HEK293 (cell line): Measurements from ENCODE around the gene CASD1.

Experiments used
- CTCF ChIA-PET: fragments of 350-600 bp; formaldehyde crosslinking; extraction: SDS; loops from one replicate; lab custom pipeline; 2021; ENCODE audit warnings: antibody characterized with exemption; lab: Yijun Ruan, JAX
- POLR2A ChIA-PET: fragments of 300-600 bp; formaldehyde crosslinking; extraction: SDS; loops from one replicate; lab custom pipeline; 2020; ENCODE audit warnings: antibody characterized with exemption, inconsistent platforms; lab: Yijun Ruan, JAX
- H3K27ac ChIP-seq: fragments of 200-500 bp; sonication (Bioruptor generic); 2 replicates; pipeline ENCODE4 v1.5.1; 2014; ENCODE audit warnings: low read depth, low read length, control low read depth, inconsistent platforms; ENCODE audit errors: extremely low read depth
- H3K36me3 ChIP-seq, 2 experiments: fragments of 200-500 bp in 1 of 2; sonication (Bioruptor generic) in 1 of 2; 1 replicate in 1 of 2; 2 replicates in 1 of 2; pipeline ENCODE4 v1.5.1; 2014 to 2017; ENCODE audit warnings: inconsistent platforms in 2 of 2, low read length in 2 of 2; ENCODE audit not compliant: control insufficient read depth in 2 of 2, insufficient read depth in 1 of 2
- H3K4me1 ChIP-seq: fragments of 200-500 bp; sonication (Bioruptor generic); 2 replicates; pipeline ENCODE4 v1.5.1; 2014; ENCODE audit warnings: mild to moderate bottlenecking, low read length, inconsistent platforms; ENCODE audit not compliant: control insufficient read depth, insufficient read depth
- H3K4me3 ChIP-seq: 2 replicates; pipeline ENCODE4 v1.5.1; 2011; ENCODE audit warnings: low read depth, mild to moderate bottlenecking, control low read depth, low read length, moderate library complexity
- H3K9me3 ChIP-seq: fragments of 200-500 bp; sonication (Bioruptor generic); 2 replicates; pipeline ENCODE4 v1.5.1; 2014; ENCODE audit warnings: low read depth, low read length, inconsistent platforms; ENCODE audit not compliant: control insufficient read depth, insufficient read depth
- GLI2 ChIP-seq: fragments of 450-650 bp; formaldehyde crosslinking; IDR thresholded peaks from 2 replicates; pipeline ENCODE4; 2017; ENCODE audit warnings: missing biosample characterization, missing genetic modification characterization, low read depth, borderline replicate concordance
- HOXC10 ChIP-seq: sonication (generic); formaldehyde crosslinking; IDR thresholded peaks from 2 replicates; pipeline ENCODE4 v1.8.1; 2023; ENCODE audit warnings: mild to moderate bottlenecking, missing genetic modification reagents
- KLF10 ChIP-seq: fragments of 450-650 bp; IDR thresholded peaks from 2 replicates; pipeline ENCODE4 v1.5.1; 2018; ENCODE audit warnings: missing biosample characterization, mild to moderate bottlenecking, missing genetic modification characterization
- KLF16 ChIP-seq: fragments of 450-650 bp; formaldehyde crosslinking; IDR thresholded peaks from 2 replicates; pipeline ENCODE4 v1.5.1; 2017; ENCODE audit warnings: missing biosample characterization, missing genetic modification characterization
- KLF9 ChIP-seq: fragments of 450-650 bp; formaldehyde crosslinking; IDR thresholded peaks from 2 replicates; pipeline ENCODE4 v1.5.1; 2016; ENCODE audit warnings: missing biosample characterization, missing genetic modification characterization, low read depth
- SETDB1 ChIP-seq: IDR thresholded peaks from one replicate; pipeline ENCODE4 v1.6.1; 2017; ENCODE audit warnings: mild to moderate bottlenecking, low read length, moderate library complexity, mixed read lengths; ENCODE audit not compliant: insufficient read length
- YY1 ChIP-seq: fragments of 450-650 bp; formaldehyde crosslinking; IDR thresholded peaks from 2 replicates; pipeline ENCODE4 v1.5.1; 2018; ENCODE audit warnings: missing biosample characterization, missing genetic modification characterization
- ZBTB17 ChIP-seq: fragments of 450-650 bp; formaldehyde crosslinking; IDR thresholded peaks from 2 replicates; pipeline ENCODE4 v1.5.1; 2016; ENCODE audit warnings: missing biosample characterization, missing genetic modification characterization
- ZBTB48 ChIP-seq: fragments of 450-650 bp; formaldehyde crosslinking; IDR thresholded peaks from 2 replicates; pipeline ENCODE4 v1.5.1; 2016; ENCODE audit warnings: missing biosample characterization, missing genetic modification characterization
- ZNF10 ChIP-seq: fragments of 450-650 bp; formaldehyde crosslinking; IDR thresholded peaks from 2 replicates; pipeline ENCODE4 v1.5.1; 2017; ENCODE audit warnings: missing biosample characterization, missing genetic modification characterization
- ZNF138 ChIP-seq: fragments of 450-650 bp; formaldehyde crosslinking; IDR thresholded peaks from 2 replicates; pipeline ENCODE4 v1.5.1; 2016; ENCODE audit warnings: missing biosample characterization, missing genetic modification characterization, borderline replicate concordance
- ZNF169 ChIP-seq: fragments of 450-650 bp; formaldehyde crosslinking; IDR thresholded peaks from 2 replicates; pipeline ENCODE4 v1.5.1; 2016; ENCODE audit warnings: missing biosample characterization, missing genetic modification characterization
- ZNF211 ChIP-seq: fragments of 450-650 bp; formaldehyde crosslinking; IDR thresholded peaks from 2 replicates; pipeline ENCODE4 v1.5.1; 2016; ENCODE audit warnings: low read depth, missing biosample characterization, missing genetic modification characterization
- ZNF221 ChIP-seq: fragments of 450-650 bp; formaldehyde crosslinking; IDR thresholded peaks from 2 replicates; pipeline ENCODE4 v1.5.1; 2017; ENCODE audit warnings: missing biosample characterization, missing genetic modification characterization, borderline replicate concordance
- ZNF23 ChIP-seq: fragments of 450-650 bp; formaldehyde crosslinking; IDR thresholded peaks from 2 replicates; pipeline ENCODE4 v1.5.1; 2016; ENCODE audit warnings: missing biosample characterization, missing genetic modification characterization, borderline replicate concordance
- ZNF24 ChIP-seq: fragments of 450-650 bp; formaldehyde crosslinking; IDR thresholded peaks from 2 replicates; pipeline ENCODE4 v1.5.1; 2016; ENCODE audit warnings: missing biosample characterization, missing genetic modification characterization
- ZNF248 ChIP-seq: fragments of 450-650 bp; formaldehyde crosslinking; IDR thresholded peaks from 2 replicates; pipeline ENCODE4 v1.5.1; 2017; ENCODE audit warnings: missing biosample characterization, missing genetic modification characterization
- ZNF302 ChIP-seq: fragments of 450-650 bp; formaldehyde crosslinking; IDR thresholded peaks from 2 replicates; pipeline ENCODE4 v1.5.1; 2016; ENCODE audit warnings: missing biosample characterization, missing genetic modification characterization, low read depth
- ZNF350 ChIP-seq: fragments of 450-650 bp; formaldehyde crosslinking; IDR thresholded peaks from 2 replicates; pipeline ENCODE4 v1.5.0; 2017; ENCODE audit warnings: missing biosample characterization, mild to moderate bottlenecking, missing genetic modification characterization
- ZNF391 ChIP-seq: fragments of 450-650 bp; formaldehyde crosslinking; IDR thresholded peaks from 2 replicates; pipeline ENCODE4 v1.5.1; 2016; ENCODE audit warnings: low read depth, missing biosample characterization, missing genetic modification characterization, borderline replicate concordance
- ZNF433 ChIP-seq: fragments of 450-650 bp; formaldehyde crosslinking; IDR thresholded peaks from 2 replicates; pipeline ENCODE4 v1.5.1; 2016; ENCODE audit warnings: missing biosample characterization, missing genetic modification characterization, low read depth
- ZNF561 ChIP-seq: fragments of 450-650 bp; IDR thresholded peaks from 2 replicates; pipeline ENCODE4 v1.5.1; 2018; ENCODE audit warnings: missing biosample characterization, missing genetic modification characterization, borderline replicate concordance
- ZNF596 ChIP-seq: fragments of 450-650 bp; IDR thresholded peaks from 2 replicates; pipeline ENCODE4 v1.5.0; 2018; ENCODE audit warnings: missing biosample characterization, mild to moderate bottlenecking, missing genetic modification characterization, moderate library complexity
- ZNF600 ChIP-seq: fragments of 450-650 bp; formaldehyde crosslinking; IDR thresholded peaks from 2 replicates; pipeline ENCODE4 v1.5.1; 2016; ENCODE audit warnings: missing biosample characterization, missing genetic modification characterization
- ZNF610 ChIP-seq: fragments of 450-650 bp; formaldehyde crosslinking; IDR thresholded peaks from 2 replicates; pipeline ENCODE4 v1.5.1; 2016; ENCODE audit warnings: missing biosample characterization, missing genetic modification characterization, borderline replicate concordance
- ZNF670 ChIP-seq: fragments of 450-650 bp; formaldehyde crosslinking; IDR thresholded peaks from 2 replicates; pipeline ENCODE4 v1.5.1; 2016; ENCODE audit warnings: missing biosample characterization, missing genetic modification characterization, low read depth
- ZNF707 ChIP-seq: fragments of 450-650 bp; formaldehyde crosslinking; IDR thresholded peaks from 2 replicates; pipeline ENCODE4 v1.5.1; 2016; ENCODE audit warnings: missing biosample characterization, missing genetic modification characterization
- ZNF747 ChIP-seq: fragments of 450-650 bp; formaldehyde crosslinking; IDR thresholded peaks from 2 replicates; pipeline ENCODE4 v1.5.1; 2016; ENCODE audit warnings: missing biosample characterization, missing genetic modification characterization
- ZNF837 ChIP-seq: fragments of 450-650 bp; formaldehyde crosslinking; IDR thresholded peaks from 2 replicates; pipeline ENCODE4 v1.5.1; 2016; ENCODE audit warnings: missing biosample characterization, missing genetic modification characterization
- TF ChIP-seq, protein P1 (sequence below): fragments of 450-650 bp; formaldehyde crosslinking; IDR thresholded peaks from 2 replicates; pipeline ENCODE4 v1.5.1; 2017; ENCODE audit warnings: missing biosample characterization, mild to moderate bottlenecking, missing genetic modification characterization, moderate library complexity
- TF ChIP-seq, protein P2 (sequence below): fragments of 450-650 bp; formaldehyde crosslinking; IDR thresholded peaks from 2 replicates; pipeline ENCODE4 v1.5.1; 2016; ENCODE audit warnings: missing biosample characterization, missing genetic modification characterization
- TF ChIP-seq, protein P3 (sequence below): fragments of 450-650 bp; formaldehyde crosslinking; IDR thresholded peaks from 2 replicates; pipeline ENCODE4 v1.5.1; 2016; ENCODE audit warnings: missing biosample characterization, missing genetic modification characterization

Gene CASD1

DNA sequence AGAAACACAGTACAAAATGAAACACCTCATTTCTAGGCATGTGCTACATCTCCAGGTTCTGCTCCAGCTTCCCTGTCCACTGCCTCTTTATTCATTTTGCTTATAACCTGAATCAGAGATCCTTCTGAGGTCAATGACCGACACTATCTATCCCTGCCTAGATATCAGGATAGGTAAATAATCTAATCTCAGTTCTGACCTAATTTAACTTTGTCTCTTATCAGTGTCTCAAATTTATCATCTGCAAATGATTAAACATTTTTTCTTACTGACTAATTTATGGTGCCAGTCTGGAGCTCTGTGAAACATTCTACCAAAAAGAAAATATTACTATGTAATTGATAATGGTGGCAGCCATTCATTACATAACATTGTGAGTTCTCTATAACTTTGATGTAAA, 85.3 kb downstream of the CASD1 start (continued):
- TF ChIP-seq ZNF302: no peak
- no peak for TF ChIP-seq ZNF600
- no peak for TF ChIP-seq HOXC10
- no peak for TF ChIP-seq KLF10 (tag by site-specific recombination)
- no peak for TF ChIP-seq ZNF10 (tag by site-specific recombination)
- no peak for TF ChIP-seq ZNF561 (tag by site-specific recombination)
- TF ChIP-seq ZNF23 (tag by site-specific recombination): no peak
- TF ChIP-seq ZNF24 (tag by site-specific recombination): no peak

DNA sequence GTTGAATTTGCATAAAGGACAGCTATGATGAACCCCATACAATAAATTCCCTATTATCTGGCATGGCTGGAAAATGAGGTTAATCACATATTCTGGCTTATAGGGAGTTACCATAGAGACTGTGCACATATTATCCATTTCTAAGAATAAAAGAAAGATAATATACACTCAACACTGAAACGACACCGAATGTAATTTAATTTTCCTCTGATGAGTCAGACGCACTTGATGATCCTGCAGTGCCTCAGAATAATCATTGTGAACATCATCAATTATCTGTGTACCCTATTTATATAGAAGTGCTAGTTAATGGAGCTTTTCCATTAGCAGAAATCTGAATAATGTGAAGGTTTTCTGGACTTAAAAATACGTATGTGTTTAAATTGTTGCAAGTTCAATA, 86.1 kb downstream of the CASD1 start:
- H3K27ac ChIP-seq: no peak overlapping the region
- peaks cover 8 to 10% of the 10 kb centered on the region in 2 experiments for H3K36me3 ChIP-seq
- H3K9me3 ChIP-seq: no peaks in the 10 kb centered on the region
- no peak for TF ChIP-seq ZNF391 (tag by site-specific recombination)
- TF ChIP-seq ZBTB17 (tag by site-specific recombination): no peak
- TF ChIP-seq ZNF747: no peak
- H3K4me3 ChIP-seq: no peak overlapping the region
- POLR2A ChIA-PET: no interaction called here
- no peaks in the 10 kb centered on the region for H3K4me1 ChIP-seq
- CTCF ChIA-PET: interaction anchor here (0.6 kb wide), 1 partner anchor 555 kb away, joined by 3 read pairs; no protein-coding TSS in a partner anchor

DNA sequence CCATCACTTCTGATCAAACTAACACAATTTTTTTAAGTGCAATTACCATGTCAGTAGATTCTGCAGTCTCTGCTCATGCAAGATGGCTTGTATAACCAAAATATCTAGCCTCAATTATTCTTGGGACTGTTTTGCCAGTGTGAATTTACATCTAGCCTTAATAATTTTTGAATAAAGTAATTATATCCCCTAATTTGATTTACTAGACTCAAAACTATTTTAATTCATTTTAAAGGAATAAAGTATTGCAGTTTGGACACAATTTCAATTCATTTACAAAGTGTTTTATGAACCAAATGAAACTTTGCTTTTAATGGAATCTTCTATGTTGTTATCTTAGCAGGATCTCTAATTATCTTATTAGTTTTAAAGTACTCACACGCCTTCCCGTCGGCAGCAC, 90.7 kb downstream of the CASD1 start:
- Histone ChIP-seq H3K4me1 (no peaks in the 10 kb centered on the region), H3K36me3 (peaks cover 8 to 10% of the 10 kb centered on the region in 2 experiments), H3K27ac (no peak overlapping the region), H3K9me3 (no peaks in the 10 kb centered on the region), H3K4me3 (no peak overlapping the region)
- CTCF ChIA-PET: no interaction called here
- POLR2A ChIA-PET: no interaction called here
- TF ChIP-seq HOXC10: no peak
- TF ChIP-seq SETDB1: no peak
- TF ChIP-seq, protein P1, sequence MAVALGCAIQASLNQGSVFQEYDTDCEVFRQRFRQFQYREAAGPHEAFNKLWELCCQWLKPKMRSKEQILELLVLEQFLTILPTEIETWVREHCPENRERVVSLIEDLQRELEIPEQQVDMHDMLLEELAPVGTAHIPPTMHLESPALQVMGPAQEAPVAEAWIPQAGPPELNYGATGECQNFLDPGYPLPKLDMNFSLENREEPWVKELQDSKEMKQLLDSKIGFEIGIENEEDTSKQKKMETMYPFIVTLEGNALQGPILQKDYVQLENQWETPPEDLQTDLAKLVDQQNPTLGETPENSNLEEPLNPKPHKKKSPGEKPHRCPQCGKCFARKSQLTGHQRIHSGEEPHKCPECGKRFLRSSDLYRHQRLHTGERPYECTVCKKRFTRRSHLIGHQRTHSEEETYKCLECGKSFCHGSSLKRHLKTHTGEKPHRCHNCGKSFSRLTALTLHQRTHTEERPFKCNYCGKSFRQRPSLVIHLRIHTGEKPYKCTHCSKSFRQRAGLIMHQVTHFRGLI: no peak
- TF ChIP-seq GLI2 (tag by site-specific recombination): no peak
- TF ChIP-seq ZNF211 (tag by site-specific recombination): no peak
- no peak for TF ChIP-seq KLF9 (tag by site-specific recombination)
- no peak for TF ChIP-seq ZNF138
- no peak for TF ChIP-seq ZNF837
- TF ChIP-seq, protein P2, sequence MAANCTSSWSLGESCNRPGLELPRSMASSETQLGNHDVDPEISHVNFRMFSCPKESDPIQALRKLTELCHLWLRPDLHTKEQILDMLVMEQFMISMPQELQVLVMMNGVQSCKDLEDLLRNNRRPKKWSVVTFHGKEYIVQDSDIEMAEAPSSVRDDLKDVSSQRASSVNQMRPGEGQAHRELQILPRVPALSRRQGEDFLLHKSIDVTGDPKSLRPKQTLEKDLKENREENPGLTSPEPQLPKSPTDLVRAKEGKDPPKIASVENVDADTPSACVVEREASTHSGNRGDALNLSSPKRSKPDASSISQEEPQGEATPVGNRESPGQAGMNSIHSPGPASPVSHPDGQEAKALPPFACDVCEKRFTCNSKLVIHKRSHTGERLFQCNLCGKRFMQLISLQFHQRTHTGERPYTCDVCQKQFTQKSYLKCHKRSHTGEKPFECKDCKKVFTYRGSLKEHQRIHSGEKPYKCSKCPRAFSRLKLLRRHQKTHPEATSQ (tag by site-specific recombination): no peak
- TF ChIP-seq KLF16 (tag by site-specific recombination): no peak
- no peak for TF ChIP-seq ZNF248 (tag by site-specific recombination)

DNA sequence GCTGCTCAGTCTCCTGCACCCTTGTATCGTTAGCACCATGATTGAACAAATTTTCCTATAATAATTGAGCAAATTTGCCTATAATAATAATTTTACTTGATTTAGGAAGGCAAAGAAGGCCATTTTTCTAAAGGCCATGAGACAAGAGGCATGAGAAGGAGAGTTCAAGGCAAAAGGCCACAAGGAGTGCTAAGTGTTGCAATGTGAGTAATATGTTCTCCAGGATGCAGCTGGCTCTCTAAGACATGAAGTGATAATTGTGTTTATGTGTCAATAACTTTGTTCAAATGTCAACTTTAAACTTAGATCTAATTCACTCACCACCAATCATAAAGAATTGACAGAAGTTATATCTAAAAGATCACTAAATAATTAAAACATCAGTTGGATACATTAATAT, 92.6 kb downstream of the CASD1 start:
- Histone ChIP-seq H3K9me3 (no peaks in the 10 kb centered on the region), H3K4me1 (no peaks in the 10 kb centered on the region), H3K36me3 (peaks cover 8 to 10% of the 10 kb centered on the region in 2 experiments), H3K4me3 (no peak overlapping the region), H3K27ac (no peak overlapping the region)
- POLR2A ChIA-PET: no interaction called here
- CTCF ChIA-PET: no interaction called here
- TF ChIP-seq ZNF670 (tag by site-specific recombination) (no peak), ZNF350 (tag by site-specific recombination) (no peak), YY1 (no peak), ZNF169 (tag by site-specific recombination) (no peak), ZNF596 (no peak), ZNF707 (no peak), ZNF610 (no peak), ZNF433 (no peak), ZBTB48 (tag by site-specific recombination) (no peak), ZNF221 (no peak)
- TF ChIP-seq, protein P3, sequence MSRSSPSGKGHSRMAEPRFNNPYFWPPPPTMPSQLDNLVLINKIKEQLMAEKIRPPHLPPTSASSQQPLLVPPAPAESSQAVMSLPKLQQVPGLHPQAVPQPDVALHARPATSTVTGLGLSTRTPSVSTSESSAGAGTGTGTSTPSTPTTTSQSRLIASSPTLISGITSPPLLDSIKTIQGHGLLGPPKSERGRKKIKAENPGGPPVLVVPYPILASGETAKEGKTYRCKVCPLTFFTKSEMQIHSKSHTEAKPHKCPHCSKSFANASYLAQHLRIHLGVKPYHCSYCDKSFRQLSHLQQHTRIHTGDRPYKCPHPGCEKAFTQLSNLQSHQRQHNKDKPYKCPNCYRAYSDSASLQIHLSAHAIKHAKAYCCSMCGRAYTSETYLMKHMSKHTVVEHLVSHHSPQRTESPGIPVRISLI: no peak
